Omental fat pad (tissue), 4 donors: Measurements from ENCODE around the gene RMDN3. TPM values are rescaled to one million over a fixed set of nuclear protein-coding genes. Genes with fewer than 3 reads are reported as not detected.
A peak's percentile ranks its signal among the peaks of the same experiment; 100 is the strongest.

Experiments
- ATAC-seq: fragments of 150-250 bp; one replicate; pipeline ENCODE4 v1.9.1; 2016; ENCODE audit warnings: mild to moderate bottlenecking, moderate library complexity; ENCODE audit not compliant: low FRiP score
- DNase-seq: peaks from one replicate; pipeline ENCODE4 v3.0.0-alpha.2; 2019; ENCODE audit warnings: low spot score
- total RNA-seq, 4 donors: library from RNA; depleted of rRNA; stranded (reverse); fragments of >200 nt; gene quantifications; one replicate each; pipeline ENCODE4 v1.1.0, GENCODE V29; 2016
- TF ChIP-seq, protein P1 (sequence below), 3 donors: fragments of 450-650 bp; IDR thresholded peaks; one replicate each; pipeline ENCODE4 v1.5.1; 2016 to 2017; ENCODE audit warnings: antibody characterized with exemption in 3 of 3, mild to moderate bottlenecking in 3 of 3, moderate library complexity in 2 of 3

RMDN3 gene
- total RNA-seq, 4 donors from 2014 or later, result 32.8 to 50.8 (median 43.7) TPM

DNA sequence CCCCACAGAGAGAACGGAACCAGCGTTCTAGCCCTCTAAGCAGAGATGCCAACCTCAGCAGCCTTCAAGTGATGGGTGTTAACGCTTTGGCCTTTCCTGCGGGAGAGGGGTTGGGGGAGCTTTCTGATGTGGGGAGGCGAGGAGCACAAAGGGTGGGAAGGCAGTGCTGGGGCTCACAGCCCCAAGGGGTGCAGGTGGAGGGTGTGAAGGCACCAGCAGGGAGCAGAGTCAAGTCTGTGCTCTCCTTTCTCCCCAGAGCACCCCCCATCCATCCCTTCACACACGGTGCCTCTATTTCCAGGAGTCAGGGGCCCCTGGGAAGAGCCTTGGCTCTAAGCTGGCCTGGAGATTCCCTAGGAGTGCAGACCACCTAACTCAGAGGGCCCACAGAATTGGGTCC is 18.8 kb upstream of the RMDN3 start:
- TF ChIP-seq, protein P1, sequence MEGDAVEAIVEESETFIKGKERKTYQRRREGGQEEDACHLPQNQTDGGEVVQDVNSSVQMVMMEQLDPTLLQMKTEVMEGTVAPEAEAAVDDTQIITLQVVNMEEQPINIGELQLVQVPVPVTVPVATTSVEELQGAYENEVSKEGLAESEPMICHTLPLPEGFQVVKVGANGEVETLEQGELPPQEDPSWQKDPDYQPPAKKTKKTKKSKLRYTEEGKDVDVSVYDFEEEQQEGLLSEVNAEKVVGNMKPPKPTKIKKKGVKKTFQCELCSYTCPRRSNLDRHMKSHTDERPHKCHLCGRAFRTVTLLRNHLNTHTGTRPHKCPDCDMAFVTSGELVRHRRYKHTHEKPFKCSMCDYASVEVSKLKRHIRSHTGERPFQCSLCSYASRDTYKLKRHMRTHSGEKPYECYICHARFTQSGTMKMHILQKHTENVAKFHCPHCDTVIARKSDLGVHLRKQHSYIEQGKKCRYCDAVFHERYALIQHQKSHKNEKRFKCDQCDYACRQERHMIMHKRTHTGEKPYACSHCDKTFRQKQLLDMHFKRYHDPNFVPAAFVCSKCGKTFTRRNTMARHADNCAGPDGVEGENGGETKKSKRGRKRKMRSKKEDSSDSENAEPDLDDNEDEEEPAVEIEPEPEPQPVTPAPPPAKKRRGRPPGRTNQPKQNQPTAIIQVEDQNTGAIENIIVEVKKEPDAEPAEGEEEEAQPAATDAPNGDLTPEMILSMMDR (IDR thresholded peaks at IDR 0.05), result no peak
- ATAC-seq (no peak), DNase-seq (no peak)

DNA sequence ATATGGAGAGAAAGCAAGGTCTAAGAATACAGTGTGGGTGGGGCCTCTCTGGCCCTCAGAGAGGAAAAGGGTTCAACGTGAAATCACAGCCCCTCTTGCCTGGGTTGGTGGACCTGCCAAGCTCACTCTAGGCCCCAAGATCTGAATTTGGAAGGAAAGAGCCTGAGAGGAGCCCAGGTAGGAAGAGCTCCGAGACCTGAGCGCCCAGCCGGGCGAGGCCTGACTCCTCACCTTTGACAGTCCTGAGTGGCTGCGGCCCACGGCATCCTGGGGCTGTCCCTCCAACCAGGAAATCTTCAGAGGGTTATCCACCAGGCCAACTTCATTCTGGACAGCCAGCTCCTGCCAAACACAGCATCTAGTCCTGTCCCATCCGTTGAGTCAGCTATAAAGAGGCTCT is 18.4 kb upstream of the RMDN3 start:
- TF ChIP-seq, protein P1 (IDR thresholded peaks at IDR 0.05), result no peak
- ATAC-seq (no peak), DNase-seq (no peak)

DNA sequence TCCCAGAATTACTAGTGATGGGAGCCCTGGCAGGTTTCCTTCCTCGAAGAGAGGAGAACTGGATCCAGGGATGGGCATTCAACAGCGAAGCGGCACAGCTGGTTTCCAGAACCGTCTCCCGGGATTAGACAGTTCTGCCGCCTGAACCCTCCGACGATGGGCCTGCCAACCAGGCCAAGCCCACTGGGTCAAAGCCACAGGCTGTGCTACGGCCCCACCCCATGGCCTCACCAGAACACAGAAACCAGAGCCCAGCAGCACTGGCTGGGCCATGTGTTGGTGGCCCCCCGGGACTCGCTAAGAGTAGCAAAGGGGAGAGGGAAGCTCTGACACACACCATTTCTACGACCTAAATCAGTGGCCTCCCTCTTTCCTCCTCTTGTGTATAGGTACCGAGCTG is 17.0 kb upstream of the RMDN3 start:
- no peak for ATAC-seq
- TF ChIP-seq, protein P1 (IDR thresholded peaks at IDR 0.05), result no peak
- DNase-seq, result no peak

DNA sequence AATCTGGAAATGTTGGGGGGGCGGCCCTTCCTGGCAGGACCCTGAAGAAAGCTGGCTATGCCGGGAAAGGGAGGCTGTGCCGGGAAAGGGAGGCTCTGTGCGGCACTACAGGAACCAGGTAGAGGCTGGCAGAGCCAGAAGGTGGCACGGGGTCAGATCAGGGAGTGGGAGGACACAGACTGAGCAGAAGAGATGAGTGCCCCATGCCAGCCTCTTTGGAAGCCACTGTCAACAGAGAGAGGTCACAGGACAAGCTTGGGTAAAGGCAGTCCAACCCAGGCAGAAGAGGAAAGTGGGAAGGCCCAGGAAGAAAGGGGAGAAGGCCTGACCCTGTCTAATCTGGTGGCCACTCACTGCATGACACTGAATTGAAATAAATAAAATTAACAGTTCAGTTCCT is 16.2 kb upstream of the RMDN3 start:
- TF ChIP-seq, protein P1 (IDR thresholded peaks at IDR 0.05), result no peak
- ATAC-seq (no peak), DNase-seq (no peak)

DNA sequence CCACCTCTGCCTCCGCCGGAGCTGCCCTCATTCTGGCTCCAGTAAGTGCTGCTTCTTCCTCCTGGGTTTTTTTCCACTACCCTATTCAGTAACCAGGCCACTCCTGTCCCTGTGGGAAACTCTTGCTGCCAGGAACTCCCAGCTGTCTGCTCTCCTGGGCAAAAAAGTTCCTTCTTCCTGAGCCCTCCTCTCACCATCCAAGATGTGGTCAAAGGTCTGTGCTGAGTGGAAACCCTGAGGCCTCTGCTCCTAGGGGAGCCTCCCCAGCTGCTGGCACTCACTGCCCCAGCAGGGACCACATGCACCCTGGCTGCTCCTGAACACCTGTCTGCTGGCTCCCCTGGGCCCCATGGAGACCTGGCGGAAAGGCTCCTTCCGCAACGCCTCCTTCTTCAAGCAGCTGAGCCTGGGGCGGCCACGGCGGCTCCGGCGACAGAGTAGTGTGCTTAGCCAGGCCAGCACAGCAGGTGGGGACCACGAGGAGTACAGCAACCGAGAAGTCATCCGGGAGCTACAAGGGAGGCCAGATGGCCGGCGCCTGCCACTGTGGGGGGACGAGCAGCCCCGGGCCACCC is 15.2 kb upstream of the RMDN3 start:
- ATAC-seq (no peak), DNase-seq (no peak)
- TF ChIP-seq, protein P1 (IDR thresholded peaks at IDR 0.05), result no peak

DNA sequence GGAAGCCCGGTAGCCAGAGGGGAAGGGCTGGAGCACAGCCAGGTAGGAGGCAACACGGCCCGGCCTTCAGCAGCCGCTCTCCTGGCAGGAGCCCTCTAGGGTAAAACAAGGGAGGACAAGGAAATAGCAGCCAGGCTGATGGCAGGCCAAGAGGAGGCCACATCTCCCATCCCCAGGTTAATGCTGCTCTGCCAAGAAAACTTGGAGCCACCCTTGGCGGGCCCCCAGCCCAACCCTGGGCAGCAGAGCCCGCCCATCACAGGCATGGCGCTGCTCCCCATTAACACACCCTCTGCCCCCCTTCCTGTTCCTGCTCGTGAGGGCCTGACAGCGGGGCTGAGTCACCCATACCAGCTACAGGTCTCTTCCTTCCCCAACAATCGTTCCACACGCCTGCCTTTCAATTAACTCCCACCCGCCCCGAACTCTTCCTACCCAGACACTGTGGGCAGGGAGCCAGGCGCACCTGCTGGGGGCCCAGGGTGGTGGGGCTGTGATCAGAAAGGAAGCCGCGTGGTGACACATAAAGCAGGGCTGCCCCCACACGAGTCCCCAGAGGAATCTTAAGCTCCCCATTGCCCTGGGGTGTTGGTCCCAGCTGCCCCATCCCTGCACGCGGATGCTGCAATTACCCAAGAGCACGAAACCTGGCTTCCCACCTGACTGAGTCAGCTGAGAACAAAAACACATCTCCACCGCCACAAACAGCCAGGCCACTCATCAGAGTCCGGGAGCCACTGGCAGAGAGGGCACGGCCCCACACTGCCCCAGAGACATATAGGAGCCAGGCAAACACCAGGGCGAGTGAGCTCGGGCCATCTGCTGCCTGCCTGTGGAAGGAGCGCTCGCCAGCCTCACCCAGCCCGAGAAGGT is 14.5 kb upstream of the RMDN3 start, which contains the start of gene C15orf62:
C15orf62 (plus strand) TSS at position 707 of the 873 bp plus-strand sequence. CDS start 516 bp downstream, outside the sequence.
- TF ChIP-seq, protein P1 (IDR thresholded peaks at IDR 0.05), result no peak
- DNase-seq (peak; percentile 37), ATAC-seq (peak; percentile 73)
